GM23248 (cell line): ENCODE results near the gene EMC10.

Experiments used
- EZH2 ChIP-seq: fragments of 200-600 bp; sonication (generic); IDR thresholded peaks from 2 replicates; pipeline ENCODE4 v1.6.1; 2018; ENCODE audit warnings: antibody characterized with exemption, mild to moderate bottlenecking; ENCODE audit not compliant: insufficient read depth, poor library complexity, severe bottlenecking
- EZH2phosphoT487 ChIP-seq: fragments of 200-600 bp; sonication (generic); IDR thresholded peaks from 2 replicates; pipeline ENCODE4 v1.6.1; 2018; ENCODE audit warnings: antibody characterized with exemption, moderate library complexity, mild to moderate bottlenecking, low read depth; ENCODE audit not compliant: insufficient read depth

DNA sequence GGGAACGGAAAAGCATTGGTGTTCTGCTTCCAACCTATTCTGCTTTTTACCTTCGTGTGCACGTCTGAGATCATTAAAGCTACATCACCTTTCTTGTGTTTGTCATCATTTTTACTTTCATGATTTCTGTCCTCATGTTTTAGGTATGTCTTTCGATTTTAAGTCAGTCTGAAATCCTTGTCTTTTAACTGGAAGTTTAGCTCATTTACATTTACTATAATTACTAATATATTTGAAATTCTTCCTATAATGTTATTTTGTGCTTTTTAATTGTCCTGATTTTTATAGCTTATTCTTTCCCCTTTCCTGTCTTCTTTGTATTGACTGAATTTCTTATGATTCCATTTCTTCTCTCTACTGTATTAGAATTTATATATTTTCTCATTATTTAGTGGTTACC, 56.6 kb downstream of the EMC10 start:
- TF ChIP-seq EZH2 (no peak), EZH2phosphoT487 (no peak)
